HG03175 (cell line): ENCODE measurements around the gene REXO5.
"Not testable (repeated sequence)": the region's sequence is repeated elsewhere in the genome, so short reads cannot be mapped to it uniquely, and the experiment has no call there.

Experiments
- ATAC-seq: cut with Tn5 transposase; IDR thresholded peaks from one replicate; pipeline ENCODE4 v1.9.1; 2021; ENCODE audit warnings: mild to moderate bottlenecking, moderate library complexity; ENCODE audit not compliant: unreplicated experiment

The REXO5 gene, protein sequence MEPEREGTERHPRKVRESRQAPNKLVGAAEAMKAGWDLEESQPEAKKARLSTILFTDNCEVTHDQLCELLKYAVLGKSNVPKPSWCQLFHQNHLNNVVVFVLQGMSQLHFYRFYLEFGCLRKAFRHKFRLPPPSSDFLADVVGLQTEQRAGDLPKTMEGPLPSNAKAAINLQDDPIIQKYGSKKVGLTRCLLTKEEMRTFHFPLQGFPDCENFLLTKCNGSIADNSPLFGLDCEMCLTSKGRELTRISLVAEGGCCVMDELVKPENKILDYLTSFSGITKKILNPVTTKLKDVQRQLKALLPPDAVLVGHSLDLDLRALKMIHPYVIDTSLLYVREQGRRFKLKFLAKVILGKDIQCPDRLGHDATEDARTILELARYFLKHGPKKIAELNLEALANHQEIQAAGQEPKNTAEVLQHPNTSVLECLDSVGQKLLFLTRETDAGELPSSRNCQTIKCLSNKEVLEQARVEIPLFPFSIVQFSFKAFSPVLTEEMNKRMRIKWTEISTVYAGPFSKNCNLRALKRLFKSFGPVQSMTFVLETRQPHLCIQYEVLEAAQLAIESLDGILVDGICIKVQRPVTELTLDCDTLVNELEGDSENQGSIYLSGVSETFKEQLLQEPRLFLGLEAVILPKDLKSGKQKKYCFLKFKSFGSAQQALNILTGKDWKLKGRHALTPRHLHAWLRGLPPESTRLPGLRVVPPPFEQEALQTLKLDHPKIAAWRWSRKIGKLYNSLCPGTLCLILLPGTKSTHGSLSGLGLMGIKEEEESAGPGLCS

DNA sequence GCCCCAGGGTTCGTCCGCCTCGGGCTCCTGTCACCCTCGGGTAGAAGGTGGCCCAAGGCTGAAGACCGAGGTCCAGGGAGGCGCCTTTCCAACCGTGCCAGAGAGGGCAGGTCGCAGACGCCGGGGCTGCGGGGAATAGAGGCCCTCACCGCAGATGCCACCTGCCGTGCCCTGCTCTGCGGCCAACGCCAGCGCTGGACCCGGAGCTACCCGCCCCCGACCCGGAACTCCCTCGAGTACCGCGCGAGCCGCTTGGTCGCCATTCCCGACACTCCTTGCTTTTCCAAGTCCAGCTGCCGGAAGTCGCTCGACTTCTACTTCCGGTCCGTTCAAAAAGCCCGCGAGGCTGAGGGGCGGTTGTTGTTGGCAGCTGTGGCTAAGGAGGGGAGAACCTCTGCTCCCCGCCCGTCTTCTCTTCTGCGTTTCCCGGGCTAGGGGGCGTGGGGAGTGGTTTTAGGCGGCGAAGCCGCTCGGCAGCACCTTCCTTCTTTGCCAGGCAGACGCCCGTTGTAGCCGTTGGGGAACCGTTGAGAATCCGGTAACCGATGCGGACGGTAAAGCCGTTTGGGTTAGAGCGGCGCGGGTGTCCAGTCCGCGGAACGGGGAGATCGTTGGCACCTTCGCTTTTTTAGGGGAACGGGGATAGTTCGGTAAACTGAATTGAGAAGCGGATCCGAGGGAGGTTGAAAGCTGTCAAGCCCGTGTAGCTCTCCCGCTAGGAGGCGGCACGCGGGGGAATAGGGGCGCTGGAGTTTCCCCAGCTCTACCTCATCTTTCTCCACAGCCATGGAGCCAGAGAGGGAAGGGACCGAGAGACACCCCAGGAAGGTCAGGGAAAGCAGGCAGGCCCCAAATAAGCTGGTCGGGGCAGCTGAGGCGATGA lies at the start of gene REXO5, which contains the start of gene ERI2:
Gene REXO5 (plus strand): TSS at position 360 of the 883 bp plus-strand sequence. CDS start 427 bp downstream, at position 787.
Gene ERI2 (minus strand): TSS at position 305 of the 883 bp plus-strand sequence. CDS start 42 bp downstream, at position 263.
- ATAC-seq, result peak; percentile 83

DNA sequence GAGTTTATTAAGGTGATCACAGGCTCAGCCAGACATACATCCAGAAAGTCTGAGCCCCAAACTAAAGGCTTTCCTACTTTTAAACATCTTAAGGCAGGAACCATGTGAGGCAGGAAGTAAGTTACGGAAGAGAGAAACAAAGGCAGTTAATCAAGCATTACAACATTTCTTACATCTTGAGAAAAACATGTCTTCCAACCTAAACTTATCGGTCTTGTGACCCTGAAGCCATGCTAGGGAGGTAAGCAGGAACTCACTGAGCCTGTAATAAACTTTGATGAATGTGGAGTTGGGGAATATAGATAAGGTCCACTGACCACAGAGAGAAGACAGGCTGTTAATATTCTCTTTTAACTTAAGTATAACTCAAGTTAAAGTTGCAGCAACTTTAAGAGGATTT lies 46.0 kb upstream of the REXO5 start:
- no peak for ATAC-seq

DNA sequence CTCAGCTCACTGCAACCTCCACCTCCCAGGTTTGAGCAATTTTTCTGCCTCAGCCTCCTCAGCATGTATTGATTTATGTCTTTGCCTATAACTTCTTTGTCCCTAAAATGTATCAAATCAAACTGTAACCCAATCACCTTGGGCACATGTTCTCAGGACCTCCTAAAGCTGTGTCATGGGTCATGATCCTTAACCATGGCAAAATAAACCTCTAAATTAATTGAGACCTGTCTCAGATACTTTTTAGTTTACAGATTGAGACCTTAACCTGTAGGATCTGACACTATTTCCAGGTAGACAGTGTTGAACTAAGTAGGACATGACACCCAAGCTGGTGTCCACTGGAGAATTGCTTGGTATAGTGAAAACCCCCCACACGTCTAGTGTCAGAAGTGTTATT lies 45.2 kb upstream of the REXO5 start:
- ATAC-seq, result no peak

DNA sequence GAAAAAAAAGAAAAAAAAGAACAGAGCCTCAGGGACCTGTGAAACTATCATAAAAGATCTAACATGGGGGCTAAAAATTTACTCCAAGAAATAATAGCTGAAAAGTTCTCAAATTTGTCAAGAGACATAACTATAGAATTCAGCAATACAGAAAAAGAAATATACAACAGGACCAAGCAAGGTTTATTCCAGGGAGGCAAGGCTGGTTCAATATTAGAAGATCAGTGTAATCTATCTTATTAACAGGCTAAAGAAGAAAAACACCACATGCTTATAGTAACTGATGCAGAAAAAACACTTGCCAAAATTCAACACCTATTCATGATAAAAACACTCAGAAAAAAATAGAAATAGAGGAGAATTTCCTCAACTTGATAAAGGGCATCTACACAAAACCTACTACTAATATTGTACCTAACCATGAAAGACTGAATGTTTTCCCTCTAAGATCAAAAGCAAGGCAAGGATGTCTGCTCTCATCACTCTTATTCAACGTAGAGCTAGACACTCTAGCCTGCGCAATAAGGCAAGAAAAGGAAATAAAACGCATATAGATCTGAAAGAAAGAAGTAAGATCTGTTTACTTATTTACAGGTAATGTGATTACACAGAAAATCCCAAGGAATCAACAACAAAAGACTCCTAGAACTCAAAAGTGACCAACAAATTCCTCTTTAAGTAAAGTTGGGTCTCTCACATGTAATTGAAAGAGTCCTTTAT lies 43.8 kb upstream of the REXO5 start:
- ATAC-seq, result no peak

GRCh38 chr16:20763461-20764232 lies 42.7 kb upstream of the REXO5 start, which contains the start of gene ACSM3:
ACSM3 (plus strand) TSS chr16:20764014; CDS start chr16:20770035, 6,021 bp downstream.
- ATAC-seq, result peak; percentile 98

DNA sequence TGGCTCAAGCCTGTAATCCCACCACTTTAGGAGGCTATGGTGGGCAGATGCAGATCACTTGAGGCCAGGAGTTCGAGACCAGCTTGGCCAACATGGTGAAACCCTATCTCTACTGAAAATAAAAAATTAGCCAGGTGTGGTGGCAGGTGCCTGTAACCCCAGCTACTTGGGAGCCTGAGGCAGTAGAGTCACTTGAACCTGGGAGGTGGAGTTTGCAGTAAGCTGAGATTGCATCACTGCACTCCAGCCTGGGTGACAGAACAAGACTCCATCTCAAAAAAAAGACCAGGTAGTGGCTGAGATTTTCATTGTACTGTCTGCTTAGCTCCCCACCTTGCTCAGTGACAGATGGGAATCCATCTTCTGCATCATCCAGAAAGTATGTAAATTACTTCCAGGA lies 41.9 kb upstream of the REXO5 start:
- ATAC-seq, result not testable (repeated sequence)

- no peak for ATAC-seq
These were observed 40.6 kb upstream of the REXO5 start for GRCh38 chr16:20765732-20766131.

GRCh38 chr16:20766294-20766693 lies 40.0 kb upstream of the REXO5 start:
- ATAC-seq, result no peak

DNA sequence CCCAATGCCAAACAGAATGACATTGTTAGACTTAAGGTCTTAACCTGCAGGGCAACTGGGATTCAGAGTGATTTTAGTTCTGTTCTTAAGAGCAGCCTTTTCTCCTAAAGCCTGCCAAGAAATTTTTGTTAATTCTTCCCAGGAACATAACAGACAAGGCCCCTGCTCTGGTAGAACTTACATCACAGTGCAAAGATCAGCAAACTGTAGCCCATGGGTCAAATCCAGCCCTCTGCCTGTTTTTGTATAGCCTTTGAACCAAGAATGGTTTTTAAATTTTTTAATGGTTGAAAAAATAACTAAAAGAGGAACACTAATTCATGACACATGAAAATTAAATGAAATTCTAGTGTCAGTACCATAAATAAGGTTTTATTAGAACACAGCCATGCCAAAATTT lies 38.8 kb upstream of the REXO5 start:
- ATAC-seq, result no peak

DNA sequence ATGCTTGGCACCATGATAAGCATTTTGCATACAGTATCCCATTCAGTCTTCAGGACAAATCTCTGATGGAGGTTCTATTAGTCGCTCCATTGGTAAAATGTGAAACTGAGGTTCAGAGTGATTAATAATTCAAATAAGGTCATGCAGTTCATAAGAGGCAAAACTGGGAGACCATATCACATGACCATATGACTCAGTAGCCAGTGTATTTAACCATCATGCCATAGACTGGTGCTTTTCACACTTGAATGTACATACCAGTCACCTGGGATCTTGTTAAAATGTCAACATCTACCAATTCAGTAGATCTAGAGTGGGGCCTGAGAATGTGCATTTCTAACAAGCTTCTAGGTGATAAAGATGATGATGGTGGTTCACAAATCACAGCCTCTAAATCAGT lies 38.2 kb upstream of the REXO5 start:
- ATAC-seq, result no peak

- ATAC-seq, result no peak
These were observed 37.5 kb upstream of the REXO5 start for GRCh38 chr16:20768818-20769217.

- ATAC-seq, result no peak
These were observed 32.6 kb upstream of the REXO5 start for GRCh38 chr16:20773679-20774078.

GRCh38 chr16:20774703-20775362 lies 31.5 kb upstream of the REXO5 start:
- ATAC-seq, result no peak

DNA sequence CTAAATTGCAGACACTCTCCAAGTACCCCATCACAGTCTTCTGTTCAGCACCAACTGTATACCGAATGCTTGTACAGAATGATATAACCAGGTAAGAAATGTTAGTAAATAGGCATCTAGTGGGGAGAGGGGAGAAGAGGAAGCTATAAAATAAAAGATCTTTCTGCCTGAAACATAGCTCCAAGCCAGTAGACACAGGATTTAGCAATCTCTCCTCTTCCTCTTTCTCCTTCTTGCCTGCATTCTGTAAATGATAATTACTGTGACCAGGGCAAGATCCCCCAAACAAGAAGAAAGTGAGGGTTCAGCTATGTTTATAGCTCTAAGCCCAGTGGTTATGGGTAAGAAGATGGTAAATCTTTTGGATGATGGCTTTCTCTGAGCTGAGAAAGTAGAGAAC lies 24.6 kb upstream of the REXO5 start:
- no peak for ATAC-seq

DNA sequence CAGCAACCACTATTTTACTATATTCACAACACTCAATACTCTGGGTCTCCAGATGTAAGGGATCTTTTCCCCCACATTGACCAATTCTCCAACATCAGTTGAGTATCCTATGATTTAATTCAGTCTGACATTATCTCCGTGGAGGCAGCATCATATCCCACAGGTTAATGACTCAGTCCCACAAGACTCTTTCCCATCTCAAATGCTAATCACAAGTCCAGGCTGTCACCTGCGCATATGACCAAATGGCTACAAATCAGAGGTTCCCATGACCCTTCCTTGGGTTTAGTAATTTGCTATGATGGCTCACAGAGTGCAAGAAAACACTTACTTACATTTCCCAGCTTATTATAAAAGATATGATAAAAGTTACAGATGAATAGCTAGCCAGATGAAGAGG lies 23.9 kb upstream of the REXO5 start:
- ATAC-seq, result no peak

GRCh38 chr16:20784204-20784603 lies 22.1 kb upstream of the REXO5 start:
- ATAC-seq, result no peak

GRCh38 chr16:20789130-20789529 lies 17.2 kb upstream of the REXO5 start:
- no peak for ATAC-seq

DNA sequence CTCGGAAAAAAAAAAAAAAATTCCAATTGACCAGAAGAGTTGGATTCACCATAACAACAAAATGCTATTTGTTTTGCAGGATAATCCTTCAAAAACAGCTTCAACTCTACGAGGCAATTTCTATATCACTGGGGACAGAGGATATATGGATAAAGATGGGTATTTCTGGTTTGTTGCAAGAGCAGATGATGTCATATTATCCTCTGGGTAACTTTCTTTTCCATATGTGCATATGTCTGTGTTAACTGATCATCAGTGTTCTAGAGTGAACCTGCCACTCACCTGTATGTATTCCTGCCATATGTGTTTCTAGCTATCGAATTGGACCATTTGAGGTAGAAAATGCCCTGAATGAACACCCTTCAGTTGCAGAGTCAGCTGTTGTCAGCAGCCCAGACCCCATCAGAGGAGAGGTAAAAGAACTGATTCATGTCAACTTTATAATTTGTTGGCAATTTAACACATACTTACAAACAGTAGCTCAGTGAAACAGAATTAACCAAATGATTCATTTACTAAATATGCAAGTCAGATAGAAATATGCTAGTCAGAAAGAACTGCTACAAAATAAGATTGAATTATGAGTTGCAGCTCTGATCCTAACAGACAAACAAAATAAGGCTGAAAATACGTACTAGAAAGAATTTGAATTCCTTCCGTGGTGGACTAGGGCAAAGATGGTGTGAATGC lies 14.3 kb upstream of the REXO5 start:
- ATAC-seq, result no peak
